Metanephros (tissue), 1 donor: ENCODE results near the gene KCNJ3. TPM values are rescaled to one million over a fixed set of nuclear protein-coding genes. Genes with fewer than 3 reads are reported as not detected.

Source experiments
- total RNA-seq: library from RNA; depleted of rRNA; stranded (reverse); fragments of >200 nt; gene quantifications from one replicate; pipeline ENCODE4 v1.2.3, GENCODE V29; 2014

Gene KCNJ3
- total RNA-seq, result 6.1 TPM

DNA sequence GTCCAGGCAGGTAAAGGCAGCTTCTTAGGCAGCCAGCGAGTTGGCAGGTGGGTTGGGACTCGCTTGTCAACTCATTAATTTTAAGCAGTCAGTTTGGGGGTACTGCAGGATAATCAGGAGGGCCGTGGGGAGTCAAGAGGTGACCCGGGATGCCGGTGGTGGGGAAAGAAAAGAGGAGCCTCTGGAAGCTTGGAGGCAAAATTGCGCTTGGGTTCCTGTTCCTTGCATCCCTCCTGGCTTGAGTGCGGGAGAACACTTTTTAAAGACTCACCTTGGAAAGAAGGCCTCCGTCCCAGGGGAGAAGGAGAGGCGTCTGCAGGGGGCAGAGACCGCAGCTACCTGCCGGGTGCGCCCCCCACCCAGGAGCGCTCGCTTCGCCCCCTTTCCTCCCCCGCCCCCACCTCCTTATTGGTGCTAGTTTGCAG, at the start of gene KCNJ3:
Gene KCNJ3 (plus strand): TSS at position 400 of the 425 bp plus-strand sequence. CDS start 81 bp downstream, outside the sequence.

